ENCODE results near the gene UBE3D.
"Not testable (repeated sequence)": the region's sequence is repeated elsewhere in the genome, so short reads cannot be mapped to it uniquely, and the experiment has no call there.

UBE3D gene

DNA sequence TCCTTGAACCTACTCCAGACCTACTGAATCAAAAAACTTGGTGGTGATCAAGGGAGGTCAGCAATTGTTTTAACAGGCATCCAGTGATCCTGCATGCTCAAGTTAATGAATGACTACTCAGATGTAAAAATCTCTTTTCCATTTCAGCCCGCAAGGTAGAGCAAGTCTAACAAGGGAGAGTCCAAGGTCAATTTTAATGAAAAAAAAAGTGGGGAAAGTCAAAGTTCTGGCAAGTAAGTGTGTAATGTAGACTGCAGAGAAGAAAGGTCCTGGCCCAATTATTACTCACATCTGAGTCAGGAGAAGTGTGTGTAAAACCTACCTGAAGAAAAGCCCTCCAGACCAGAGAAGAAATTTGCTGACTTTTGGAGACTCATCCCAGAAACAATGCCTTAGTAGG, 193.5 kb downstream of the UBE3D start:
- DNase-seq (ENCODE audit: low spot score), result no peak

DNA sequence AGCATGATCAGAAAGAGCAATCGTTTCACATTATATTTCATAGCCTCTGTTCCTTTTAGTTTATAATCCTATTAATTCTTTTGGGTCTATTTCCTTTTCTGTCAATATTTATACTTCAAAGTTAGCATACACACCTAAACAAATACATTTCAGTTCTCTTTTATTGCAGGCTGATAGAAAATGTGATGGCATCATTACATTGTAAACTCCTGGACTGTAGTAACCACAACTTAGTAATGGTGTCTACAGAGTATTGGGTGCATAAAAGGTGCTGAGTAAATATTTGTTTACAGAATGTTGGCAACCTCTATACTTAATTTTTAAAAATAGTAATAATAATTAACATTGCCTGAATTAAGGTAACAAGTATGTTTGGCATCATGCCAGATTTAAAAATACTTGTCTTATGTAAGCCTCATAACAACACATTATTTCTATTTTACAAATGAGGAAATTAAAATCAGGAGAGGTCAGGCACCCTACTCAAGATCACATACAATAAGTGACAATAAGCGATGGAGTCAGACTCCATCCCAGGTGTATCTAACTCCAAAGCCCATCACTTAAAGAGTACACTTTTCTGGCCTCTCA, 195.0 kb downstream of the UBE3D start:
- no peak for DNase-seq (ENCODE audit: low spot score)

DNA sequence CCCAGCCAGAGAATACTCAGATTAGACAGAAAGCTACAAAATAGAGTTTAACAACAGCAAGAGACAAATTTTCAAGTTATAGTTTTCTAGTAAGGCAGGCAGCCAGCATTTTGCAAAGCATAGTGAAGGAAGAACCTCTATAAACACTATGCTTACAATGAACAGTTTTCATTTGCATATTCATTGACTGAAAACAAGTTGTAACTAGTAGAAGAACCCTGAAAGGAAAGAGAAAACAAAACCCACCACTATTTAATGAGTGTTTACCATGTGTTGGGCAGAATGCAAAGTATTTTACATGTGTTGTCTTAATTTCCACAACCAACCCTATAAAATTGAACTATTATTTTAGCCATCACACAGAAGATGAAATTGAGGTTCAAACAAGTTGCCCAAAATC, 196.1 kb downstream of the UBE3D start:
- DNase-seq (ENCODE audit: low spot score), result no peak

DNA sequence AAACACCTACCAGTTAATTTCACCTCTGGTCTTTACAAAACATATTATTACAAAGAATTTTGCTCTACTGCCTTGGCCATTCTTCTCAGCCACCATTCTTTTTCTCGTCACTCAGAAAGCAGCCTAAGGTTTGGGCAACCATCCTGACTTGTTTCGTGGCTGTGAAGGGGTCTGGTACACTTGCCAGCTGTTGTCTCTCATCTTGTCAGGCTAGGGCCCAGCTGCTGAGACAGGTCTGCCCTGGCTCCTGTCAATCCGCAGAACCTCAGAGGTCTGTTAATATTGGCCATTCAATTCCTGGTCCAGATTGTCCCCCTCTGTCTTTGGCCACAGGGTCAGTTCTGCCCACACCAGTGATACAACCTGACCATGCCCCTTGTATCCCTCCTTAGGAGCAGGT, 197.7 kb downstream of the UBE3D start:
- DNase-seq (ENCODE audit: low spot score), result no peak

DNA sequence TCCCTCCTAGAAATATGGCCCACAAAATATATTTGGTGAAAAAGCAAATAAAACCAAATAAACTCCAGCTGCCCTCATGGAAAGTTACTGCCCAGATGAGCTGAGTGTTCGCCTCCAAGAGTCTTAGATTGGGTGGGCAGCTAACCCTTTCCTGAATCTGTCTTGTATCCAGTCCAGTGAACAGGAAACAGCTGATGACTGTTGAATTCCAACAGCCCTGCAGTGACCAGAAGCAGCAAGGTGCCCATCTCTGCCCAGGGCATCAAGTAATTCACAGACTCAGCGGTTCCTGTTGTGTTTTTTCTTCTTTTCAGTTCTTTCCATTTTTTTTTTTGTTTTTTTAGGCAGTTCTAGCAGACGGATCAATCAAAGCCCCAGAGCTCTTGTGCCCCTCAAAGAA, 199.2 kb downstream of the UBE3D start:
- DNase-seq (ENCODE audit: low spot score), result no peak

DNA sequence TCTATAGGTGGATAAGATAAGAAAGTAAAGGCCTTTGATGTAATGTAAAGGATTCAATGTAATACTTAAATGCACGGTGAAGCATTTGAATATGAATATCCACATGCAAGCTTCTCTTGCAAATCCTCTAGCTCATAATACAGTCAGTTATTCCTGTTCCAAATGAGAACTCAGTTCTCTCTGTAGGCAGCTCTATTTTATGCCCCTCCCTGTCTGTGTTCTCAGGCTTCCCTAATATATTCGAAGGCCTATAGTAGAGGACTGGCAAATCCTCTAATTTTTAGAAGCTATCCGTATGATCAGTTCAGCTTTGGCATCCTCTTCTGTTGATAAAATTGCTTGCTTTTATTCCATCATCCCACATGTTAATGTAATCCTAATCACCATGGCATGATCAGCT, 200.2 kb downstream of the UBE3D start:
- DNase-seq (ENCODE audit: low spot score), result no peak

DNA sequence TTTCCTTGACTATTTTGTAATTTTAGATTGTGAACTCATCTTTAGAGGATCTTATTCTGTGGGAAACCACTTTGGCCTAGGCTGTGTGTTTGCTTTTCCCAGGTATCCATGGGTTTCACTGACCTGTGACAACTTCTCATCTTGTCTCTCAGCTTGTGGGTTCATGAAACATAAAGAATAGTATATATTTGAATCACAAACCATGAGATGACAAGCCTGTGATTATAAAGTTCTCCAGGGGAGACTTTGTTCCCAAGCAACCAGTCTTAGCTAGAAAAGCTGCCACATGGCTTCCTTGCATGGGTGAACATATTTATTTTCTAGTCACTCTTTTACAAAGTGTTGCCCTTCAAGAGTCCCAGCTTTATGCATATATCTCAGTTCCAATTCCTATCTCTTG, 201.9 kb downstream of the UBE3D start:
- DNase-seq (ENCODE audit: low spot score), result no peak

DNA sequence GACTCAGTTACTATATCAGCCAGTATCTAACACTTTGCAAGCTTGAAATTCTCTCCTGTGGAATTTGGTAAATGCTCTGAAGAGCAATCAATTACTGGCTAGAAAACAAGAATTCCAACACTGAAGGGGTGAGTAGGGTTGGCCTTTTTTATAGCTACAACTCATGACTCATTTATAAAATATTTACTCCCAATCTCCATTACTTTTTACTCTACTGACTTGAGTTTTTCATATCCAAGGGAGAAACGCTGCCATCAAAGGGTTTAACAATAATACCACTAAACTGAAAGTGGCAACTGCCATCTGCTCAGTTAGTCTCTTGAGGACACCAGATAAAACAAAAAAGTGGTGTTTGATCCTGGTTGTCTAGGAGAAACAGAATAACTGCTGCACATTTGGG, 203.1 kb downstream of the UBE3D start:
- no peak for DNase-seq (ENCODE audit: low spot score)

DNA sequence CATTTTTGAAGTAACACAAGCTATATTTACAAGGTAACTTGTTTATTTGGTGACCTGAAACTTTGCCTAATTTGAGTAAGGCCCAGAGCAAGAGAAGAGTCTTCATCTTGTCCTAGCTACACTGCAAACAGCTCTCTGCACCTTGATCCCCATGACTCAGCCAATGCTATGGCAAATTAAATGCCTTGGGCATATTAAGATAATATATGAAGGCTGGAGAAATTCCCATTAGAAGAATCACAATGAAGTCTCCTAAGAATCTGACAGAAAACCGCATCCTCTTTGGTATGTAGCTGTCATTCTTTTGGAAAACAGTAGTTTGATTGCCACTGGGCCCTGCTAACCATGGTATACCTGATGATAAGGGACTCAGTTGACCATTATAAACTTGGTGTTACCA, 204.5 kb downstream of the UBE3D start:
- no peak for DNase-seq (ENCODE audit: low spot score)

DNA sequence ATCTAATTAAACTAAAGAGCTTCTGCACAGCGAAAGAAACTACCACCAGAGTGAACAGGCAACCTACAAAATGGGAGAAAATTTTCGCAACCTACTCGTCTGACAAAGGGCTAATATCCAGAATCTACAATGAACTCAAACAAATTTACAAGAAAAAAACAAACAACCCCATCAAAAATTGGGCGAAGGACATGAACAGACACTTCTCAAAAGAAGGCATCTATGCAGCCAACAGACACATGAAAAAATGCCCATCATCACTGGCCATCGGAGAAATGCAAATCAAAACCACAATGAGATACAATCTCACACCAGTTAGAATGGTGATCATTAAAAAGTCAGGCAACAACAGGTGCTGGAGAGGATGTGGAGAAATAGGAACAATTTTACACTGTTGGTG, 209.6 kb downstream of the UBE3D start:
- DNase-seq (ENCODE audit: low spot score), result not testable (repeated sequence)

DNA sequence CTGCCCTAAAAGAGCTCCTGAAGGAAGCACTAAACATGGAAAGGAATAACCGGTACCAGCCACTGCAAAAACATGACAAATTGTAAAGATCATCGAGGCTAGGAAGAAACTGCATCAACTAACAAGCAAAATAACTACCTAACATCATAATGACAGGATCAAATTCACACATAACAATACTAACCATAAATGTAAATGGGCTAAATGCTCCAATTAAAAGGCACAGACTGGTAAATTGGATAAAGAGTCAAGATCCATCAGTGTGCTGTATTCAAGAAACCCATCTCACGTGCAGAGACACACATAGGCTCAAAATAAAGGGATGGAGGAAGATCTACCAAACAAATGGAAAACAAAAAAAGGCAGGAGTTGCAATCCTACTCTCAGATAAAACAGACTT, 212.7 kb downstream of the UBE3D start:
- not testable (repeated sequence) for DNase-seq (ENCODE audit: low spot score)

DNA sequence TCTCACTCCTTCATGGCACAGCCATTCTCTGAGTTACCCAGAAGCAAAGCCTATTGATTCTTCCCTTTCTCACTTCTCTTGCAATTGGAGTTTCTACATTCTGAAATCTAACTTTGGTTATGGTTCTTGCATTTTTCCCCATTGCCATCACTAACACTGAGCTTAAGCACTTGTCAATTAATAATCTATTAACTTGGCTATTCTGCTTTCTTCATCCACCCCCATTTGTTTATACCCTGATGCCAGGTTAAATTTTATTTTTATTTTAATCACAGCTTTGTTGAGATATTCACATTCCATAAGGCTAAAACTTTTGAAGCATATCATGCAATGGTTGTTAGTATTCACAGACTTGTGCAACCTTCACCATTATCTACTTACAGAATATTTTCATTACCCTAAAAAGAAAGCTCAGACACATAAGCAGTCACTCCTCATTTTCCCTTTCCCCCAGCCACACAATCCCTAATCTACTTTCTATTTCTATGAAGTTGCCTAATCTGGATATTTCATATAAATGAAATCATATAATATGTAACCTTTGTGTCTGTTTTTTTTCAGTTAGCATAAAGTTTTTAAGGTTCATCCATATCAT, 222.3 kb downstream of the UBE3D start:
- no peak for DNase-seq (ENCODE audit: low spot score)

DNA sequence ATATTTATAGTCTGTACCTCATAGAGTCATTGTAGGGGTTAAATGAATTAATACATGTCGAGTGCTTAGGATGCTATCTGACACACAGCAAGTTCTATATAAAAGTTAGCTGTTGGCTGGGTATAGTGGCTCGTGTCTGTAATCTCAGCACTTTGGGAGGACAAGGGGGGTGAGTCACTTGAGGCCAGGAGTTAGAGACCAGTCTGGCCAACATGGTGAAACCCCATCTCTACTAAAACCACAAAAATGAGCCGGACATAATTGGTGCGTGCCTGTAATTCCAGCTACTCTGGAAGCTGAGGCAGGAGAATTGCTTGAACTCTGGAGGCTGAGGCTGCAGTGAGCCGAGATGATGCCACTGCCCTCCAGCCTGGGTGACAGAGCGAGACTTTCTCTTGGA, 222.9 kb downstream of the UBE3D start:
- DNase-seq (ENCODE audit: low spot score), result peak; percentile 2

Data from hepatic stellate cell (primary cell).